T-cell (primary cell): Measurements from ENCODE around the gene SNRNP35. TPM values are rescaled to one million over a fixed set of nuclear protein-coding genes. Genes with fewer than 3 reads are reported as not detected.

Experiments
- ATAC-seq, 4 experiments: fragments of 200-7000 bp in 3 of 4; fragments of 150-1000 bp in 1 of 4; cut with Tn5 transposase; replicated peaks in 1 of 4; 1 replicate in 3 of 4; 2 replicates in 1 of 4; pipeline ENCODE4 v1.10.0; 2021; ENCODE audit warnings: moderate library complexity in 3 of 4, mild to moderate bottlenecking in 2 of 4, moderate number of reproducible peaks in 1 of 4
- CTCF ChIA-PET, 2 donors: fragments of 300-600 bp; sonication (Branson Sonifier 250); formaldehyde crosslinking; loops; one replicate each; lab custom pipeline; 2022; ENCODE audit warnings: antibody characterized with exemption in 2 of 2; lab: Charles Lee
- POLR2A ChIA-PET, 2 donors: fragments of 300-600 bp; sonication (Branson Sonifier 250); formaldehyde crosslinking; loops; one replicate each; lab custom pipeline; 2022; ENCODE audit warnings: antibody characterized with exemption in 2 of 2; lab: Charles Lee
- DNase-seq, 35 experiments: peaks; one replicate each; pipeline versions ENCODE4 v3.0.0 to v3.0.0-alpha.2; 2013 to 2023
- H3K27ac ChIP-seq: one replicate; pipeline ENCODE4 v1.5.1; 2013; ENCODE audit warnings: low read length
- H3K27me3 ChIP-seq, 2 experiments: replicated peaks in 1 of 2; 1 replicate in 1 of 2; 2 replicates in 1 of 2; pipeline versions ENCODE4 v1.6.1 to v1.7.0; 2013; ENCODE audit warnings: low read length in 1 of 2, mixed read lengths in 1 of 2; ENCODE audit not compliant: control insufficient read depth in 2 of 2, insufficient read depth in 2 of 2; ENCODE audit errors: extremely low read depth in 1 of 2
- H3K36me3 ChIP-seq, 2 donors: 1 replicate in 1 of 2; 2 replicates in 1 of 2; pipeline versions ENCODE4 v1.6.1 to v1.7.0; 2013; ENCODE audit warnings: low read length in 1 of 2; ENCODE audit not compliant: control insufficient read depth in 2 of 2, insufficient read depth in 1 of 2; ENCODE audit errors: extremely low read depth in 1 of 2
- H3K4me1 ChIP-seq, 2 experiments: 1 replicate in 1 of 2; 2 replicates in 1 of 2; pipeline versions ENCODE4 v1.6.1 to v1.7.0; 2013; ENCODE audit warnings: low read length in 2 of 2, mixed read lengths in 1 of 2; ENCODE audit not compliant: insufficient read depth in 2 of 2, control insufficient read depth in 1 of 2; ENCODE audit errors: extremely low read depth in 1 of 2
- H3K4me3 ChIP-seq, 2 donors: 1 replicate in 1 of 2; 2 replicates in 1 of 2; pipeline versions ENCODE4 v1.5.1 to v1.7.0; 2013; ENCODE audit warnings: mild to moderate bottlenecking in 2 of 2, low read length in 1 of 2, moderate library complexity in 1 of 2; ENCODE audit not compliant: control insufficient read depth in 1 of 2; ENCODE audit errors: extremely low read depth in 1 of 2
- H3K9me3 ChIP-seq: 2 replicates; pipeline ENCODE4 v1.7.0; 2013
- H3K27ac Mint-ChIP-seq, 2 donors: one replicate each; pipeline ENCODE4 v1.8.0; 2020 to 2021; ENCODE audit warnings: mild to moderate bottlenecking in 2 of 2, mixed read lengths in 2 of 2
- H3K27me3 Mint-ChIP-seq, 2 donors: one replicate each; pipeline ENCODE4 v1.8.0; 2021 to 2022; ENCODE audit warnings: mixed read lengths in 2 of 2
- H3K36me3 Mint-ChIP-seq: one replicate; pipeline ENCODE4 v1.8.0; 2021; ENCODE audit warnings: mixed read lengths
- H3K4me1 Mint-ChIP-seq, 3 donors: one replicate each; pipeline ENCODE4 v1.8.0; 2020 to 2022; ENCODE audit warnings: mixed read lengths in 3 of 3, mild to moderate bottlenecking in 1 of 3
- H3K4me3 Mint-ChIP-seq, 3 donors: one replicate each; pipeline ENCODE4 v1.8.0; 2020 to 2022; ENCODE audit warnings: mild to moderate bottlenecking in 3 of 3, mixed read lengths in 3 of 3, moderate library complexity in 3 of 3
- H3K9me3 Mint-ChIP-seq, 3 donors: one replicate each; pipeline ENCODE4 v1.8.0; 2020 to 2022; ENCODE audit warnings: mixed read lengths in 3 of 3
- WGBS: methylation state at CpG from one replicate; pipeline ENCODE4 v1.1.5; 2013; ENCODE audit warnings: missing lambda C conversion rate; ENCODE audit not compliant: insufficient coverage; 5-methylcytosine and 5-hydroxymethylcytosine counted together
- total RNA-seq, 35 experiments: library from RNA in 6 of 35; stranded (reverse) in 6 of 35; fragments of 120-200 nt in 1 of 35; gene quantifications; one replicate each; pipeline versions ENCODE4 v1.2.1 to v1.2.4 and lab custom pipeline; 2013 to 2026

The SNRNP35 gene
- total RNA-seq, 5 donors from 2014 or later (not counting 1 experiment from before 2014, with no cell fraction given): 32.6 to 46.1 (median 43.2) TPM

- no peak overlapping the region for H3K4me3 Mint-ChIP-seq
- WGBS: 98% methylated on average over 11 of the region's 12 CpGs
- POLR2A ChIA-PET: interaction anchor here in 1 of 2 donors (0.6 kb wide), 1 partner anchor 820 kb away, joined by 3 read pairs; no protein-coding TSS in a partner anchor
- Histone ChIP-seq H3K27me3 (no peaks in the 10 kb centered on the region), H3K27ac (no peak overlapping the region), H3K4me3 (no peak overlapping the region), H3K36me3 (peaks cover 4 to 21% of the 10 kb centered on the region in 2 donors), H3K9me3 (no peaks in the 10 kb centered on the region), H3K4me1 (peaks cover 4 to 13% of the 10 kb centered on the region in 2 experiments)
- peaks cover 29% of the 10 kb centered on the region for H3K36me3 Mint-ChIP-seq
- H3K27ac Mint-ChIP-seq: peak overlapping the region; percentile 52 to 59
- peaks cover 29 to 36% (median 30%) of the 10 kb centered on the region in 3 donors for H3K4me1 Mint-ChIP-seq
- CTCF ChIA-PET: no interaction called here
- H3K9me3 Mint-ChIP-seq: no peaks in the 10 kb centered on the region
- no peak for DNase-seq
- no peaks in the 10 kb centered on the region for H3K27me3 Mint-ChIP-seq
- ATAC-seq: no peak
These were observed 14.5 kb downstream of the SNRNP35 start for GRCh38 chr12:123472438-123472849.

- Mint-ChIP-seq H3K9me3 (no peaks in the 10 kb centered on the region), H3K4me3 (peak overlapping the region; percentile 62 to 74 (median 70)), H3K4me1 (peaks cover 28 to 39% (median 30%) of the 10 kb centered on the region in 3 donors), H3K36me3 (peaks cover 25% of the 10 kb centered on the region), H3K27ac (peak overlapping the region; percentile 96 to 99), H3K27me3 (no peaks in the 10 kb centered on the region)
- no peaks in the 10 kb centered on the region for H3K27me3 ChIP-seq
- no peaks in the 10 kb centered on the region for H3K9me3 ChIP-seq
- peaks cover 4 to 17% of the 10 kb centered on the region in 2 experiments for H3K4me1 ChIP-seq
- DNase-seq (peak in 16 of 35 experiments; percentile 6 to 59 (median 20)), ATAC-seq (peak; percentile 82 to 96 (median 92))
- peaks cover 4 to 17% of the 10 kb centered on the region in 2 donors for H3K36me3 ChIP-seq
- ChIA-PET POLR2A (interaction anchor here in 1 of 2 donors (0.6 kb wide), 1 partner anchor 89 kb away, joined by 3 read pairs; no protein-coding TSS in a partner anchor), CTCF (no interaction called here)
- 84% methylated on average over 8 of the region's 13 CpGs for WGBS
- peak overlapping the region; percentile 71 for H3K27ac ChIP-seq
- H3K4me3 ChIP-seq: no peak overlapping the region
These were observed 16.7 kb downstream of the SNRNP35 start for GRCh38 chr12:123474485-123475245.

- no peak overlapping the region for H3K4me3 ChIP-seq
- peak overlapping the region; percentile 62 to 74 (median 70) for H3K4me3 Mint-ChIP-seq
- POLR2A ChIA-PET: interaction anchor here in 1 of 2 donors (0.6 kb wide), 1 partner anchor 89 kb away, joined by 3 read pairs; no protein-coding TSS in a partner anchor
These were observed 17.3 kb downstream of the SNRNP35 start for GRCh38 chr12:123475246-123475703.

GRCh38 chr12:123478069-123478468 is 20.1 kb downstream of the SNRNP35 start:
- ATAC-seq (no peak), DNase-seq (no peak)
- ChIA-PET CTCF (no interaction called here), POLR2A (interaction anchor here in 1 of 2 donors (0.6 kb wide), 1 partner anchor 57 kb away, joined by 10 read pairs; no protein-coding TSS in a partner anchor)
- H3K9me3 Mint-ChIP-seq: no peaks in the 10 kb centered on the region
- no peak overlapping the region for H3K4me3 Mint-ChIP-seq
- peaks cover 37 to 50% (median 40%) of the 10 kb centered on the region in 3 donors for H3K4me1 Mint-ChIP-seq
- no peak overlapping the region for H3K27ac ChIP-seq
- no peaks in the 10 kb centered on the region for H3K27me3 ChIP-seq
- no peaks in the 10 kb centered on the region for H3K9me3 ChIP-seq
- peaks cover 9% of the 10 kb centered on the region for H3K36me3 Mint-ChIP-seq
- no peaks in the 10 kb centered on the region for H3K36me3 ChIP-seq
- WGBS: 96% methylated on average over 11 of the region's 11 CpGs
- H3K27ac Mint-ChIP-seq: peak overlapping the region in 1 of 2 donors; percentile 87
- no peaks in the 10 kb centered on the region for H3K27me3 Mint-ChIP-seq
- peaks cover 4 to 17% of the 10 kb centered on the region in 2 experiments for H3K4me1 ChIP-seq
- no peak overlapping the region for H3K4me3 ChIP-seq

More at GRCh38 chr12:123475246-123475703, 17.3 kb downstream of the SNRNP35 start:
- 63% methylated on average over 11 of the region's 15 CpGs for WGBS
- peaks cover 4 to 17% of the 10 kb centered on the region in 2 experiments for H3K4me1 ChIP-seq
- ATAC-seq (peak in 3 of 4 experiments; percentile 25 to 35 (median 33)), DNase-seq (no peak)
- Mint-ChIP-seq H3K9me3 (no peaks in the 10 kb centered on the region), H3K27me3 (no peaks in the 10 kb centered on the region), H3K27ac (peak overlapping the region; percentile 96 to 99), H3K4me1 (peaks cover 31 to 43% (median 33%) of the 10 kb centered on the region in 3 donors), H3K36me3 (peaks cover 25% of the 10 kb centered on the region)
- H3K27ac ChIP-seq: peak overlapping the region; percentile 71
- no peaks in the 10 kb centered on the region for H3K9me3 ChIP-seq
- peaks cover 4 to 17% of the 10 kb centered on the region in 2 donors for H3K36me3 ChIP-seq
- CTCF ChIA-PET: no interaction called here
- no peaks in the 10 kb centered on the region for H3K27me3 ChIP-seq

GRCh38 chr12:123478762-123479161 is 20.8 kb downstream of the SNRNP35 start:
- Histone ChIP-seq H3K27ac (no peak overlapping the region), H3K9me3 (no peaks in the 10 kb centered on the region), H3K4me3 (no peak overlapping the region), H3K27me3 (no peaks in the 10 kb centered on the region), H3K36me3 (no peaks in the 10 kb centered on the region), H3K4me1 (peaks cover 7 to 21% of the 10 kb centered on the region in 2 experiments)
- ChIA-PET CTCF (no interaction called here), POLR2A (no interaction called here)
- peak overlapping the region; percentile 52 to 68 for H3K27ac Mint-ChIP-seq
- no peak overlapping the region for H3K4me3 Mint-ChIP-seq
- DNase-seq (no peak), ATAC-seq (no peak)
- WGBS: 95% methylated on average over 9 of the region's 10 CpGs
- H3K27me3 Mint-ChIP-seq: no peaks in the 10 kb centered on the region
- H3K36me3 Mint-ChIP-seq: peaks cover 9% of the 10 kb centered on the region
- H3K4me1 Mint-ChIP-seq: peaks cover 43 to 53% (median 44%) of the 10 kb centered on the region in 3 donors
- H3K9me3 Mint-ChIP-seq: no peaks in the 10 kb centered on the region

- Mint-ChIP-seq H3K27me3 (no peaks in the 10 kb centered on the region), H3K36me3 (peaks cover 9% of the 10 kb centered on the region), H3K4me1 (peaks cover 45 to 55% (median 46%) of the 10 kb centered on the region in 3 donors), H3K27ac (peak overlapping the region; percentile 68 to 71), H3K4me3 (no peak overlapping the region), H3K9me3 (no peaks in the 10 kb centered on the region)
- peak overlapping the region; percentile 23 for H3K27ac ChIP-seq
- DNase-seq: no peak
- WGBS: 87% methylated on average over 11 of the region's 14 CpGs
- H3K27me3 ChIP-seq: no peaks in the 10 kb centered on the region
- no peak for ATAC-seq
- no peaks in the 10 kb centered on the region for H3K9me3 ChIP-seq
- no peak overlapping the region for H3K4me3 ChIP-seq
- H3K36me3 ChIP-seq: no peaks in the 10 kb centered on the region
- ChIA-PET CTCF (no interaction called here), POLR2A (no interaction called here)
- peaks cover 11 to 25% of the 10 kb centered on the region in 2 experiments for H3K4me1 ChIP-seq
These were observed 21.7 kb downstream of the SNRNP35 start for GRCh38 chr12:123479442-123480180.
